ENCODE data around the gene MEX3B.
"Not testable (repeated sequence)": the region's sequence is repeated elsewhere in the genome, so short reads cannot be mapped to it uniquely, and the experiment has no call there.

Gene MEX3B

GRCh38 chr15:82048811-82049210, 3.0 kb upstream of the MEX3B start:
- DNase-seq (ENCODE audit: low read depth in 2 of 2), result no peak

DNA sequence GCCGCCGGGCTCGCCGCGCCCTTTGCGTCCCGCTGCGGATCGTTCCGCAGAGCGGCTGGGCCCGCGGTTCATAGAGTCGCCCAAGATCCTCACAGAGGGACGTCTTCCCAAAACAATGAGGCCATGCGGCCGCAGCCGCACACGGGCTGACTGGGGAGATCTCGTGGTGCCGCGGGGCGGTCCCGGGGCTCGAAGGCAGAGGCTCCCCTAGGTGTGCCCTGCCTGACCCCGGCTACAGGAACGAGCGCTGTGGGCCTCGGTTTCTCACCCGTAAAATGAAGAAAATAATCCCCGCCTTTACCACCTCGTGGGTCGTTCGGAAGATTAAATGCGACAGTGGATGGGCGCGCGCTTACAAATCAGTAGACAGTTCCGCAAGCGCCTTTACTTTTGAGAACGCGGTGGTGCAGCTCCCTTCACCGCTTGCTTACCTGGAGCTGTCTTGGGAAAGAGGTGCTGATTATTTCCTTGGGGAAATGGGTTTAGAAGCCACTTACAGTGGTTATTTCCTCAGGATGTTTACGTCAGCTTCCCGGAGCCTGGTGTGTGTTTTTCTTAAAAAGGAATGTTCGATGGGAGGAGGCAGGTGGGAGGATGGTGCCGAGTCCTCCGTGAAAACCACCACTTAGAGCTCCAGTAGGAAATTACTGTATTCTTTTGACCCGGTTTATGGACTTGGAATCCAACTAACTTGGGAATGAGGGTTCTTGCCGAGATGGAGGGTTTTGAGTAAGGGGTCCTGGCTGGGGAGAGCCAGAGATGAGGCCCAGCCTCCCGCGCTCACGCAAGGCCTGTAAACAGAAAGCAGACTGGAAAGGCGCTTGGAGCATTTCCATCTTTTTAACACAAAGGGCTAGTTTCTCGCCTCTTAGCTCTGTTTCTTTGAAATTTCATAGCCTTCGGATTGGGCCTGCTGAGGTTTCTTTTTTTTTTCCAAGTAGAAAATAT, 1.9 kb upstream of the MEX3B start:
- DNase-seq (ENCODE audit: low read depth in 2 of 2), result peak in 1 of 2 experiments; percentile 8

- DNase-seq (ENCODE audit: low read depth in 2 of 2), result peak; percentile 73 to 83
Measured at GRCh38 chr15:82046666-82047452, 1.0 kb upstream of the MEX3B start.

- DNase-seq (ENCODE audit: low read depth in 2 of 2), result peak in 1 of 2 experiments; percentile 15
Measured at GRCh38 chr15:82045179-82045891, 483 bp downstream of the MEX3B start.

GRCh38 chr15:82044373-82045178, 1.2 kb downstream of the MEX3B start:
- peak in 1 of 2 experiments; percentile 26 for DNase-seq (ENCODE audit: low read depth in 2 of 2)

DNA sequence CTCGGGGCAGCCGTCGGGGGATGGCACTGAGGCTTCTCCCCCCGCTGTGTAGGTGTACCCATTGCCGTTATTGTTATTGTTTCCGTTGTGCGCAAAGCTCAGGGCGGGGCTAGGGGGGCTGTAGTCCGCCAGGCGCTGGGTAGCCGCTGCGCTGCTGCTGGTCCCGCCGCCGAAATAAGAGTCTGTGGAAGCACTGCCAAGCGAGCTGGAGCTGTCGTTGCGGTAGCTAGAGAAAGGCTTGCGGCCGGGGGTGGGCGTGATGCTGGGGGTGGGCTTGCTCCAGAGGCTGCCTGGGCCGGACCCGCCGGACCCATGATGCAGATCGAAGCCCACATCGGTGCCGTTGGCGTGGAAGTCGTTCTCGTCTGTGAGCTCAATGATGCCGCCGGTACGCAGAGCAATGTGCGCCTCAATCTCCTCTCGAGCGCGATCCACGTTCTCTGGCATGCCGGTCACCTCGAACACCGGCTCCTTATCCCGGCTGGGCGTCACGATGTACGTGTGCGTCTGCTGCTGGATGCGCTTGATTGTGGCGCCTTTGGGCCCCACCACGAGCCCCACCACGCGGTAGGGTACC, 1.9 kb downstream of the MEX3B start:
- DNase-seq (ENCODE audit: low read depth in 2 of 2), result no peak

DNA sequence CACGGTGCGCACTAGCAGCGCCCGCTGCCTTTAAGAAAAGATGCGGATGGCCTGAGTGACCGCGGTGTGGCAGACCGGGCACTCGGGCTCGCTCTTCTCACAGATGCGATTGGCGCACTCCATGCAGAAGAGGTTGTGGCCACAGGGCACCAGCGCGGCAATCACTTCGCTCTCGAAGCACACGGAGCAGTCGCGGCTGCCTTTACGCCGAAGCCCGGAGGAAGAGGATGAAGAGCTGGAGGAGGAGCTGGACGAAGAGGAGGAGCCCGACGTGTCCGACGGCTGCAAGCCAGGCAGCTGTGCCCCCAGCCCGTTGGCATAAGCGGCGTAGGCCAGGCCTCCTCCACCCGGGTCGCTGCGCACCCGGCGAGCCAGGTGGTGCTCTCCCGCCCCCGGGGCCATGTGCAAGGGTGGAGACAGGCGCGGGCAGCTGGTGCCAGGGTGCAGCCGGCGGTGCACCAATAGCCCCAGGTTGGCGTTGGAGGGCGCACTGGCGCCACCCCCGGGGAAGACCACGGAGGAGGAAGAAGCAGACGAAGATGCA, 2.6 kb downstream of the MEX3B start:
- no peak for DNase-seq (ENCODE audit: low read depth in 2 of 2)

DNA sequence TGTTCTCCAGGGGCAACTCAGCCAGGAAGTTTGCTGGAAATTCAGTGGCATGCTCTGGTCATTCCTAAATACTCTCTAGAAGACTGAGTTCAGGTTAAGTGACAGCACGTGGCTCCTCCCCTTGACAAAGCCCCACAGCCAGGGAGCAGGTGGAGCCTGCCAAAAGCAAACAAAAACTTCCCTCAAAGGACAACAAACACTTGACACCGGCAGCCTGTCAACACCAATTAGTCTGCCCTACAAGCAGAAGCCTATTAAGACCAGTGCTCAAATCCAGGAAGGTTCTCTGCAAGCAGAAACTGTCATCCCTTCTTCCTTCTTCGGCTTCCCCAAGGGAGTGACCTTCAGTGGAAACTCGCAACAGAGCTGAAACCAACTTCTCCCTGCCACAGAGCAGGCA, 5.0 kb downstream of the MEX3B start:
- no peak for DNase-seq (ENCODE audit: low read depth in 2 of 2)

GRCh38 chr15:82040390-82040789, 5.4 kb downstream of the MEX3B start:
- DNase-seq (ENCODE audit: low read depth in 2 of 2), result no peak

DNA sequence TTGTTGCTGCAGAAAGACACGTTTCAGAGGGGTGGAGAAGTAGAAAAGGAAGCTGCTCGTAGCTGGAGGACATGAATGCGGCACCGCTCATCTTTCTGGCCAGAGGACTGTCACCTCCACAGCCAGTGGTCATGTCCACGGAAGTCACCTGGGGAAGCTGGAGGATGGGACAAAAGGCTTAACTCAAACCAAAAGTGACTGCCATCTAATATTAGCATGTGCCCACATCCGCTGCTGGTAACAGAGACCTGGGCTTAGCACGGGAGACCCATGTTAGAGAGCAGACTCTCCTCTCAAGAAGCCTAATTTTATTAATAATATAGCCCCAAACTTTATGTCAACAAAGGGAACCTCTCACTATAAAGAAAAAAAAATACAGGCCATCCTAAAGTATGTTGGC, 5.9 kb downstream of the MEX3B start:
- DNase-seq (ENCODE audit: low read depth in 2 of 2), result no peak

DNA sequence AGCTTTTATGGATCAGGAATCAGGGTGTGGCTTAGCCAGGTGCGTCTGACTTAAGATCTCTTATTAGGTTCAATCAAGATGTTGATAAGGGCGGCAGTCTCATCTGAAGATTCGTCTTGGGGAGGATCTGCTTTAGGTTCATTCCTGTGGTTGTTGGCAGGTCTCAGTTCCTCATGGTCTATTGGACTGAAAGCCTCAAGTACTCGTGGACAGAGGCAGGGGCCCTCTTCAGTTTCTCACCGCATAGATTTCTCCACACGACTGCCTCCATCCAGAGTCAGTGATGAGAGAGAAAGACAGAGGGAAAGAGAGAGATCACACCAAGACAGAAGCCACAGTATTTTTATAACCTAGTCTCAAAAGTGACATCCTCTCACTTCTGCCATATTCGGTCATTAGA, 9.4 kb downstream of the MEX3B start:
- no peak for DNase-seq (ENCODE audit: low read depth in 2 of 2)

- no peak for DNase-seq (ENCODE audit: low read depth in 2 of 2)
Measured at GRCh38 chr15:82031871-82032270, 13.9 kb downstream of the MEX3B start.

DNA sequence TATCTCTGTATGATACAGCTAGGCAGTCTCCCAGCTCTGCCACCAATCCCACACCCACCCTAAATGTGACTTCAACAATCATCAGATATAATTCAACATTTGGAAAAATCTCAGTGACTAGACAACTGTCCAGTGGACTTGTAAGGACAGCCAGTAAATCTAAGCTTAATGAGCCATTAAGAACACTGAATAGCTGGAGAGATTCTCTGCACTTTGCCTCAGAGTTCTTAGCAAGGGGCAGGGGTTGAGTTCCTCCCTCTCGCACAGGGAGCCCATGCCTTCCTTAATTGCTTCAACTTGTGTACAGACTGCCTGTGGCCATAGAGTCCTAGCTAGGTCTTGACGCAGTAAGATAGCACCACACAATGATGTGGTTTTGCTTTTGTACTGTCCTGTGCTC, 15.6 kb downstream of the MEX3B start:
- no peak for DNase-seq (ENCODE audit: low read depth in 2 of 2)

GRCh38 chr15:82028163-82028562, 17.7 kb downstream of the MEX3B start:
- DNase-seq (ENCODE audit: low read depth in 2 of 2), result not testable (repeated sequence)

GRCh38 chr15:82021992-82022391, 23.8 kb downstream of the MEX3B start:
- no peak for DNase-seq (ENCODE audit: low read depth in 2 of 2)

GRCh38 chr15:82020625-82021394, 25.0 kb downstream of the MEX3B start:
- DNase-seq (ENCODE audit: low read depth in 2 of 2), result no peak

DNA sequence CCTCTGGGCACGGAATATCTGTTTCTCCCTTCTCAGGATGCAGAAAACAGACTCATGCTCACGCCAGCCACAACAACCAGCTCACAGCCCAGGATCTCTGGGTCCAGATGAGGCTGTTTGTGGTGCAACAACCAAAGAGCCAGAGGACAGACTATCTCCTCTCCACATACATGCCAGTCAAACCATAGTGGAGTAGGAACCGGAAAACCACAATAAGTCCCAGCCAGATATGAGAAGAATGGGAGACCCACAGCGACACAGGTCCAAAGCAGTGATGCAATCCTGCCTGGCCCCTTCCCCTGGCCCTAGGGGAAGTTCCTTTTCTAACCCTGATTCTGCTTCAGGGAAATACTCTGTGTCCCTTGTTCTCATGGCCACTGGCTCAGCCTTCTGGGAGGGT, 27.6 kb downstream of the MEX3B start:
- DNase-seq (ENCODE audit: low read depth in 2 of 2), result no peak

GRCh38 chr15:82017656-82018055, 28.2 kb downstream of the MEX3B start:
- no peak for DNase-seq (ENCODE audit: low read depth in 2 of 2)

GRCh38 chr15:82014989-82015388, 30.8 kb downstream of the MEX3B start:
- DNase-seq (ENCODE audit: low read depth in 2 of 2), result no peak

- DNase-seq (ENCODE audit: low read depth in 2 of 2), result no peak
Measured at GRCh38 chr15:82012908-82013307, 32.9 kb downstream of the MEX3B start.

All from stimulated activated CD4-positive, alpha-beta T cell treated with anti-CD3 and anti-CD28 coated beads, Interleukin-12 subunit alpha, Interleukin-12 subunit beta, amount 100 ng/mL, for 24 hours (primary cell).